NCI-H526 treated with DMSO at 0.1 percent for 48 hours (cell line): ENCODE data around the gene PTPRD.
A peak's percentile ranks its signal among the peaks of the same experiment; 100 is the strongest.
"Not testable (repeated sequence)": the region's sequence is repeated elsewhere in the genome, so short reads cannot be mapped to it uniquely, and the experiment has no call there.

Experiments used
- DNase-seq: peaks from one replicate; lab custom pipeline; 2025; lab: John Stamatoyannopoulos, UW

Gene PTPRD

GRCh38 chr9:10479172-10479571, 133.6 kb downstream of the PTPRD start:
- no peak for DNase-seq

- DNase-seq, result not testable (repeated sequence)
Observed at GRCh38 chr9:10449201-10449617, 163.6 kb downstream of the PTPRD start.

- no peak for DNase-seq
Observed at GRCh38 chr9:10447036-10447435, 165.8 kb downstream of the PTPRD start.

GRCh38 chr9:10443868-10444204, 169.0 kb downstream of the PTPRD start:
- DNase-seq, result no peak

GRCh38 chr9:10443181-10443867, 169.5 kb downstream of the PTPRD start:
- no peak for DNase-seq

GRCh38 chr9:10438955-10439354, 173.8 kb downstream of the PTPRD start:
- no peak for DNase-seq

GRCh38 chr9:10436756-10437155, 176.0 kb downstream of the PTPRD start:
- no peak for DNase-seq

- no peak for DNase-seq
Observed at GRCh38 chr9:10434412-10434811, 178.4 kb downstream of the PTPRD start.

- DNase-seq, result no peak
Observed at GRCh38 chr9:10411272-10411671, 201.5 kb downstream of the PTPRD start.

- DNase-seq, result no peak
Observed at GRCh38 chr9:10403283-10403682, 209.5 kb downstream of the PTPRD start.

- DNase-seq, result no peak
Observed at GRCh38 chr9:10396615-10397014, 216.2 kb downstream of the PTPRD start.

- no peak for DNase-seq
Observed at GRCh38 chr9:10387282-10387681, 225.5 kb downstream of the PTPRD start.

GRCh38 chr9:10371824-10372223, 241.0 kb downstream of the PTPRD start:
- DNase-seq, result no peak

GRCh38 chr9:10366171-10366779, 246.5 kb downstream of the PTPRD start:
- peak; percentile 55 for DNase-seq

GRCh38 chr9:10354591-10354990, 258.2 kb downstream of the PTPRD start:
- DNase-seq, result no peak

GRCh38 chr9:10345621-10346020, 267.2 kb downstream of the PTPRD start:
- DNase-seq, result not testable (repeated sequence)

GRCh38 chr9:10341057-10341456, 271.7 kb downstream of the PTPRD start:
- no peak for DNase-seq

- no peak for DNase-seq
Observed at GRCh38 chr9:10339152-10339551, 273.6 kb downstream of the PTPRD start.

- DNase-seq, result no peak
Observed at GRCh38 chr9:10331157-10331556, 281.6 kb downstream of the PTPRD start.

GRCh38 chr9:10282084-10282483, 330.7 kb downstream of the PTPRD start:
- no peak for DNase-seq

- DNase-seq, result no peak
Observed at GRCh38 chr9:10274988-10275387, 337.8 kb downstream of the PTPRD start.

- no peak for DNase-seq
Observed at GRCh38 chr9:10274175-10274574, 338.6 kb downstream of the PTPRD start.

GRCh38 chr9:10272830-10273229, 340.0 kb downstream of the PTPRD start:
- DNase-seq, result no peak
